HepG2 (cell line): ENCODE data around the gene RBAK. TPM values are rescaled to one million over a fixed set of nuclear protein-coding genes. Genes with fewer than 3 reads are reported as not detected.

ENCODE experiments used
- ATAC-seq: fragments of 200-7000 bp; cut with Tn5 transposase; 3 replicates; pipeline ENCODE4 v1.9.1; 2020; ENCODE audit warnings: mild to moderate bottlenecking, moderate library complexity
- BruUV-seq: library from RNA; stranded (reverse); fragments of 400-500 nt; replicated peaks from 2 replicates; lab custom pipeline; 2021; lab: Mats Ljungman, UMichigan
- CTCF ChIA-PET: fragments of 300-600 bp; formaldehyde crosslinking; extraction: SDS; loops from one replicate; lab custom pipeline; 2021; ENCODE audit warnings: low total read pairs, inconsistent platforms, low intra/inter-chr PET ratio; lab: Yijun Ruan, JAX
- POLR2A ChIA-PET: fragments of 350-600 bp; sonication (Branson Sonifier 250); formaldehyde crosslinking; loops from one replicate; lab custom pipeline; 2020; ENCODE audit warnings: antibody characterized with exemption, inconsistent platforms; lab: Yijun Ruan, JAX
- DNase-seq: peaks from one replicate; pipeline ENCODE4 v3.0.0-alpha.2; 2015; ENCODE audit warnings: low spot score
- FAIRE-seq: peaks from 3 replicates; lab custom pipeline; 2011; peaks lifted over from hg19 to GRCh38; lab: Jason Lieb, UNC
- H2AFZ ChIP-seq: one replicate; pipeline ENCODE4 v1.6.1; 2011; ENCODE audit warnings: low read length, inconsistent platforms
- H3K27ac ChIP-seq: fragments of 300-600 bp; 3 replicates; pipeline ENCODE4 v1.8.0; 2011; ENCODE audit warnings: mixed run types, mild to moderate bottlenecking, mixed read lengths, low read length, inconsistent platforms; ENCODE audit not compliant: insufficient read depth; ENCODE audit errors: extremely low read length
- H3K27me3 ChIP-seq, 2 experiments: fragments of 200-600 bp in 1 of 2; 2 replicates in 1 of 2; 3 replicates in 1 of 2; pipeline versions ENCODE4 v1.6.0 to v1.8.0; 2011; ENCODE audit warnings: low read length in 2 of 2, mild to moderate bottlenecking in 2 of 2, moderate library complexity in 2 of 2, inconsistent platforms in 1 of 2; ENCODE audit not compliant: insufficient read depth in 2 of 2, control insufficient read depth in 1 of 2
- H3K36me3 ChIP-seq, 2 experiments: fragments of 200-600 bp in 1 of 2; replicated peaks in 1 of 2; 2 replicates in 1 of 2; 3 replicates in 1 of 2; pipeline versions ENCODE4 v1.5.1 to v1.8.0; 2011; ENCODE audit warnings: low read length in 2 of 2, inconsistent platforms in 1 of 2; ENCODE audit not compliant: insufficient read depth in 2 of 2, control insufficient read depth in 1 of 2
- H3K4me1 ChIP-seq: 2 replicates; pipeline ENCODE4 v1.5.1; 2012; ENCODE audit warnings: low read length, inconsistent platforms; ENCODE audit not compliant: insufficient read depth
- H3K4me2 ChIP-seq: 2 replicates; pipeline ENCODE4 v1.6.0; 2011; ENCODE audit warnings: low read depth, low read length, inconsistent platforms
- H3K4me3 ChIP-seq, 3 experiments: fragments of 200-600 bp in 1 of 3; sonication (generic), shearing (Covaris generic) in 1 of 3; replicated peaks in 1 of 3; 2 replicates each; pipeline ENCODE4 v1.5.1; 2011 to 2016; ENCODE audit warnings: low read length in 3 of 3, inconsistent platforms in 2 of 3, low read depth in 2 of 3, mild to moderate bottlenecking in 2 of 3, control low read depth in 1 of 3, mixed read lengths in 1 of 3; ENCODE audit not compliant: insufficient read depth in 1 of 3
- H3K79me2 ChIP-seq: one replicate; pipeline ENCODE4 v1.6.1; 2011; ENCODE audit warnings: low read length, inconsistent platforms; ENCODE audit not compliant: insufficient read depth
- H3K9ac ChIP-seq: 2 replicates; pipeline ENCODE4 v1.6.0; 2011; ENCODE audit warnings: mild to moderate bottlenecking, low read depth, low read length, inconsistent platforms; ENCODE audit not compliant: insufficient read depth
- H3K9me3 ChIP-seq: 2 replicates; pipeline ENCODE4 v1.5.1; 2012; ENCODE audit warnings: mild to moderate bottlenecking, low read length
- H4K20me1 ChIP-seq: 2 replicates; pipeline ENCODE4 v1.6.0; 2011; ENCODE audit warnings: inconsistent platforms, mild to moderate bottlenecking, low read length, moderate library complexity; ENCODE audit not compliant: insufficient read depth
- ATF7 ChIP-seq, 2 experiments: fragments of 450-650 bp in 1 of 2; sonication (generic) in 1 of 2; formaldehyde crosslinking in 1 of 2; IDR thresholded peaks; 2 replicates each; pipeline versions ENCODE4 v1.4.0 to v1.6.1; 2016 to 2020; ENCODE audit warnings: antibody characterized with exemption in 1 of 2, mild to moderate bottlenecking in 1 of 2, missing genetic modification reagents in 1 of 2
- DR1 ChIP-seq: sonication (generic); formaldehyde crosslinking; IDR thresholded peaks from 2 replicates; pipeline ENCODE4 v1.8.0; 2021; ENCODE audit warnings: mild to moderate bottlenecking, missing genetic modification reagents, inconsistent platforms
- E2F5 ChIP-seq: sonication (generic); formaldehyde crosslinking; conservative IDR thresholded peaks from 2 replicates; pipeline ENCODE4 v1.4.0; 2020; ENCODE audit warnings: missing genetic modification reagents
- LRRFIP1 ChIP-seq: sonication (generic); formaldehyde crosslinking; conservative IDR thresholded peaks from 2 replicates; pipeline ENCODE4 v1.4.0; 2020; ENCODE audit warnings: missing genetic modification reagents
- MXD3 ChIP-seq: IDR thresholded peaks from 2 replicates; pipeline ENCODE4 v1.6.1; 2016; ENCODE audit warnings: mild to moderate bottlenecking, missing biosample characterization, missing genetic modification reagents
- PITX1 ChIP-seq: sonication (generic); formaldehyde crosslinking; IDR thresholded peaks from 2 replicates; pipeline ENCODE4 v1.5.1; 2020; ENCODE audit warnings: mild to moderate bottlenecking, missing genetic modification reagents
- SAP130 ChIP-seq: IDR thresholded peaks from 2 replicates; pipeline ENCODE4 v1.6.1; 2016; ENCODE audit warnings: low read depth
- ZBTB7A ChIP-seq: sonication (generic); formaldehyde crosslinking; IDR thresholded peaks from 2 replicates; pipeline ENCODE4 v1.8.0; 2022; ENCODE audit warnings: mild to moderate bottlenecking, missing genetic modification reagents
- ZNF143 ChIP-seq: sonication (generic); formaldehyde crosslinking; IDR thresholded peaks from 2 replicates; pipeline ENCODE4 v1.4.0; 2020; ENCODE audit warnings: missing genetic modification reagents
- ZNF589 ChIP-seq: sonication (generic); formaldehyde crosslinking; conservative IDR thresholded peaks from 2 replicates; pipeline ENCODE4 v1.8.0; 2022; ENCODE audit warnings: mild to moderate bottlenecking, moderate library complexity, missing genetic modification reagents
- ZNF7 ChIP-seq: IDR thresholded peaks from 2 replicates; pipeline ENCODE4 v1.6.1; 2016; ENCODE audit warnings: missing biosample characterization, missing genetic modification reagents
- ZNF724P ChIP-seq: sonication (generic); formaldehyde crosslinking; IDR thresholded peaks from 2 replicates; pipeline ENCODE4 v1.8.0; 2022; ENCODE audit warnings: missing genetic modification reagents, borderline replicate concordance
- ZSCAN31 ChIP-seq: sonication (generic); formaldehyde crosslinking; IDR thresholded peaks from 2 replicates; pipeline ENCODE4 v1.5.0; 2020; ENCODE audit warnings: low read depth, mild to moderate bottlenecking, missing genetic modification reagents
- WGBS: methylation state at CpG from one replicate; pipeline ENCODE4 v1.1.6; 2017; ENCODE audit warnings: low lambda C conversion rate; 5-methylcytosine and 5-hydroxymethylcytosine counted together
- in situ Hi-C: cut with HindIII; loops from 2 replicates; pipeline ENCODE4 v1.10.0; 2017; ENCODE audit warnings: low pct_unique_long_range_greater_than_20kb; ENCODE audit not compliant: extremely low pct_ligation_motif_present
- intact Hi-C: fragments of 100-400 bp; cut with micrococcal nuclease; formaldehyde crosslinking; loops from one replicate; pipeline ENCODE4 v1.10.0; 2022; ENCODE audit not compliant: unreplicated experiment
- polyA plus RNA-seq, 8 experiments: library from polyadenylated mRNA; depleted of rRNA in 3 of 8; stranded (reverse) in 7 of 8; unstranded in 1 of 8; fragments of >200 nt; fragmentation: Illumina TruSeq in 4 of 8; extraction: Trizol in 4 of 8; gene quantifications; 2 replicates each; pipeline versions ENCODE4 v1.2.1 to v1.2.3, GENCODE V29; 2011 to 2016; ENCODE audit warnings: low read depth in 4 of 8, missing spikeins in 1 of 8, mixed read lengths in 1 of 8; ENCODE audit not compliant: insufficient read depth in 1 of 8
- total RNA-seq, 5 experiments: library from RNA; depleted of rRNA; stranded (reverse); fragments of >200 nt; fragmentation: Illumina TruSeq; extraction: Trizol; gene quantifications; 2 replicates each; pipeline ENCODE4 v1.2.3, GENCODE V29; 2016; ENCODE audit warnings: low read depth in 1 of 5

Gene RBAK
- total and polyA plus RNA-seq, 2 of the 13 experiments (the other 11 are each of a cell fraction or from before 2014, with no cell fraction given) = 4.4 to 11.8 TPM

GRCh38 chr7:5082806-5083205 lies 37.1 kb downstream of the RBAK start:
- Histone ChIP-seq H3K27me3 (peaks cover 9 to 18% of the 10 kb centered on the region in 2 experiments; a peak in 4 of 5 replicates), H3K27ac (no peak overlapping the region), H3K4me1 (peaks cover 5% of the 10 kb centered on the region; the same call in 1 of the 2 replicates), H4K20me1 (no peaks in the 10 kb centered on the region), H3K9me3 (no peaks in the 10 kb centered on the region), H3K79me2 (no peaks in the 10 kb centered on the region)
- intact Hi-C loops = no loop called here
- CTCF ChIA-PET = no interaction called here
- BruUV-seq = no TSS peak
- DNase-seq (no peak), FAIRE-seq (no peak)
- 9% methylated on average over 7 of the region's 7 CpGs for WGBS
- TF ChIP-seq ZNF143 (CRISPR knock-in tag) (no peak), ZBTB7A (CRISPR knock-in tag) (no peak), PITX1 (CRISPR knock-in tag) (no peak), ATF7 (IDR thresholded peaks at IDR 0.05) (no peak), ATF7 (CRISPR knock-in tag; IDR thresholded peaks at IDR 0.05) (no peak), SAP130 (CRISPR knock-in tag) (no peak), ZSCAN31 (CRISPR knock-in tag) (no peak), MXD3 (CRISPR knock-in tag) (no peak), DR1 (CRISPR knock-in tag) (no peak)
- TF ChIP-seq, all 625 proteins: peak for 0
- no peak overlapping the region for H3K4me3 ChIP-seq
- POLR2A ChIA-PET = no interaction called here
- ATAC-seq = no peak
- no peak overlapping the region for H3K4me2 ChIP-seq
- H2AFZ ChIP-seq = no peak overlapping the region
- in situ Hi-C loops = loop anchor here (10.0 kb wide), 1 partner anchor 288 kb away; no protein-coding TSS in a partner anchor
- no peaks in the 10 kb centered on the region for H3K36me3 ChIP-seq
- H3K9ac ChIP-seq = no peak overlapping the region

GRCh38 chr7:5083311-5083711 lies 37.7 kb downstream of the RBAK start:
- WGBS = 69% methylated on average over 24 of the region's 24 CpGs
- Histone ChIP-seq H2AFZ (no peak overlapping the region), H3K9me3 (no peaks in the 10 kb centered on the region), H3K27me3 (peaks cover 9 to 15% of the 10 kb centered on the region in 2 experiments; a peak in 4 of 5 replicates), H3K4me1 (peaks cover 8% of the 10 kb centered on the region), H3K36me3 (no peaks in the 10 kb centered on the region), H3K4me3 (no peak overlapping the region), H3K9ac (no peak overlapping the region), H3K4me2 (no peak overlapping the region), H3K27ac (no peak overlapping the region), H3K79me2 (no peaks in the 10 kb centered on the region), H4K20me1 (no peaks in the 10 kb centered on the region)
- DNase-seq = no peak
- CTCF ChIA-PET = no interaction called here
- in situ Hi-C loops = loop anchor here (10.0 kb wide), 1 partner anchor 289 kb away; no protein-coding TSS in a partner anchor
- intact Hi-C loops = no loop called here
- no peak for FAIRE-seq
- no TSS peak for BruUV-seq
- POLR2A ChIA-PET = no interaction called here
- ATAC-seq = no peak
- no peak for TF ChIP-seq E2F5 (CRISPR knock-in tag)
- TF ChIP-seq ZNF589 (CRISPR knock-in tag) = no peak
- TF ChIP-seq LRRFIP1 (CRISPR knock-in tag) = no peak
- TF ChIP-seq ZNF7 (CRISPR knock-in tag) = no peak
- no peak for TF ChIP-seq ZNF724P (CRISPR knock-in tag)
